8988T (cell line): ENCODE results near the gene ACVRL1.

Source experiments
- DNase-seq: peaks from one replicate; pipeline ENCODE4 v3.0.0; 2011

Gene ACVRL1

DNA sequence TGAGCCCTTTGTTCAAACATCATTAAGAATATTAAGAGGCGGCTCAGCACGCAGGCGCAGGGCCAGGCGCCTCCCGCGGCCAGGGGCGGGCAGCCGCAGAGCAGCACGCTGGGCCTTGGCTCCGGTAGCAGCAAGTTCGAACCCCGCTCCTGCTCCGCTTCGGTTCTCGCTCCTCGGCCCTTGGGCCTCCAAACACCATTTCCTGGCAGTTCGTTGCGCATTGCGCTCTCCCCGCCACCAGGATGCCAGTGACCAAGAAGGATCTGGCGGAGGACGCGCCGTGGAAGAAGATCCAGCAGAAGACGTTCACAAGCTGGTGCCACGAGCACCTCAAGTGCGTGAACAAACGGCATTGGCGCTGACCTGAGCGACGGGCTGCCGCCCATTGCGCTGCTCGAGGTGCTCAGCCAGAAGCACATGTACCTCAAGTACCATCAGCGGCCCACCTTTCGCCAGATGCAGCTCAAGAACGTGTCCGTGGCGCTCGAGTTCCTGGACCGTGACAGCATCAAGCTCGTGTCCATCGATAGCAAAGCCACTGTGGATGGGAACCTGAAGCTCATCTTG lies 6.9 kb upstream of the ACVRL1 start:
- DNase-seq: no peak

DNA sequence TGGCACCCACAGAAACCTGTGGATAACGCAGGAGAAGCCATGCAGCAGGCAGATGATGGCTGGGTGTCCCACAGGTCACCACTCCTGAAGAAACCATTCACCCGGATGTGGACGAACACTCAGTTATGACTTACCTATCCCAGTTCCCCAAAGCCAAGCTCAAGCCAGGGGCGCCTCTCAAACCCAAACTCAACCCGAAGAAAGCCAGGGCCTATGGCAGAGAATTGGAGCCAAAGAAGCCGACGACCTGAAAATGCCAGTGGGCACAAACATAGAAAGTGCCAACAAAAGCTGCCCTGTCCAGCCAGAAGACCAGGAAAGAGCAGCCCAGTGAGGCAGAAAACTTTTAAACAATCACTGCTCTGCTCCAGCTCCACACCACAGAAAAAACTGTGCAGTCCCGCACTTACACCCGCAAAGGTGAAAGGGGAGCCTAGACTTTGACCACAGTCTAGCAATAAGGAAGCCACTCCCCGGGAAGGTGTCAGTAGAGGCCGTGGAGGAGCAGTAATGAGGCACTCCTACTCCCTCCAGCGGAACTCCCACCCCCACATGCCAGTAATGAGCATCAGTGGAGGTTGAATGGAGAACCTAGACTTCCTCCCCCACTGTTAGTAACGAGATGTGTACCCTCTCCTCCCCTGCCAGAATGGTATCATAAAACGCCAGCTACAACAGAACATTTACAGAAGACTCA lies 6.0 kb upstream of the ACVRL1 start:
- no peak for DNase-seq

DNA sequence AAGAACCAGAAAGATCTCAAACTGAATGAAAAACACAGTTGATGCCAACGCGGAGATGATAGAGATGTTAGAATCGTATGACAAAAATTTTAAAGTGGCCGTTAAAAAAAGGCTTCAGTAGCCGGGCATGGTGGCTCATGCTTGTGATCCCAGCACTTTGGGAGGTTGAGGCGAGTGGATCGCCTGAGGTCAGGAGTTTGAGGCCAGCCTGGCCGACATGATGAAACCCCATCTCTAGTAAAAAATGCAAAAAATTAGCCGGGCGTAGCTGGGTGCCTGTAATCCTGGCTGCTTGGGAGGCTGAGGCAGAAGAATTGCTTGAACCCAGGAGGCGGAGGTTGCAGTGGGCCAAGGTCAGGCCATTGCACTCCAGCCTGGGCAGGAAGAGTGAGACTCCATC lies 5.4 kb upstream of the ACVRL1 start:
- DNase-seq: no peak

DNA sequence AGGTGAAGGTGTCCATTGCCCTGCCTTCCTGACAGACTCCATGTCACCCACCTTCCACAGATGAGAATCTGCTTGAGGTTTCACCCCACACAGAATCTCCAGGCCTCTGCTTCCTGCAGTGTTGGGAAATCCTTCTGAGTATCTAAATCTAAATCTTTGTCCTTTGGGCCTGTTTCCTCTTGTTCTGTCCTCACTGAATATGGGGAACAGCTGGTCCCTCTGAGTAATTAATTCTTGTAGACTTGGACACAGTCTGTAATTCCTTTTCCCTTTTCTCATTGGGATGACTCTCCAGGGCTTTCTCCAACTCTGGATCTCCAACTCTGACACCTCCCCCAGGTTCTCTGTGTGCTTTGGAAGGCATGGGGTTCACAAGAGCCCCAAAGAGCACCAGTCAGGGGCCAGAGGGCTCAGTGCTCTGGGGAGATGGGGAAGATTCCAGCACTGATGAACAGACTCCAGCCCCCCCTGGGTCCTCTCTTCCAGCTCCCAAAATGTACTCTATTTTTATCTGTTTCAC lies 2.3 kb upstream of the ACVRL1 start:
- no peak for DNase-seq

DNA sequence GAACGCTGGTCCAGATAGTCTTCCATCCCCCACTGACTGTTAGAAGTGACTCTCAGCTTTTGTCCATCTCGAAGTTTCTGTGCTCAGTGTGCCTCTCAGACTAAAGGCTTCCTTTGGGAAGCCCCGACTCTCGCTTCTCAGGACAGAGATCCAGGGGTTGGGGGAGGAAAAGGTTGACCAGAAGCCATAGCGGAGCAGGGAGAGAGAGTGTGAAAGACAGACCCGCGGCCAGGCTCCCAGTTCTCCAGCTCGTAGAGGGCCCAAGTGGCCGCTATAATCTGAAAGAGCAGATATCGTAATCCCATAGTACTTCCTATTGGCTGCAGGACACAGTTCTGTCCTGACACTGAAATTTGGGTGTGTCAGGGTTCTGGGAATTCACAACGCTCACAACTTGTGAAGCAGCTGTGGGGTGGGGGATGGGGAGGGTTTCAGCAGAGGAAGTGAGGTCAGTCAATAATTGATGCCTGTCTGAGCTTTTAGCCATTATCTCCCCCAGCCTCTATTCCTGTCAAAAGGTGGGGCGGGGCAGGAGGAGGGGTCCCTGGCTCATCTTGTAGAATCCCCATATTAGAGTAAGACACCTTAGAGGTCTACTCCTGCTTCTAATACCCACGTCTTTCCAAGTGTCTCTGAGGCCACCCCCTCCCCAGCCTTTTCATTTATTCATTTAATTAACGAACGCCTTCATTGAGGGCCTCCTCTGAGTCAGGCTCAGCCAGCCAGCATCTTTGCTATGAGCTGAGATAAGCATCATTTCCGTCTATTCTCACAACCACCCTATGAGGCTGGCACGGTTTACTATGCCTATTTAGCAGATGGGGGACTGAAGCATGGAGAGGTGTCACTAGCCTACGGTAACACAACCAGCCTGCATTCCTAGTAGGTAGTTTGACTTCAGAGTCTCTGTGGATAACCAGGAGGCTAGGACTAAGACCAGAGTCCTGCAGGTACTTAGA lies 1.6 kb upstream of the ACVRL1 start:
- DNase-seq: no peak

DNA sequence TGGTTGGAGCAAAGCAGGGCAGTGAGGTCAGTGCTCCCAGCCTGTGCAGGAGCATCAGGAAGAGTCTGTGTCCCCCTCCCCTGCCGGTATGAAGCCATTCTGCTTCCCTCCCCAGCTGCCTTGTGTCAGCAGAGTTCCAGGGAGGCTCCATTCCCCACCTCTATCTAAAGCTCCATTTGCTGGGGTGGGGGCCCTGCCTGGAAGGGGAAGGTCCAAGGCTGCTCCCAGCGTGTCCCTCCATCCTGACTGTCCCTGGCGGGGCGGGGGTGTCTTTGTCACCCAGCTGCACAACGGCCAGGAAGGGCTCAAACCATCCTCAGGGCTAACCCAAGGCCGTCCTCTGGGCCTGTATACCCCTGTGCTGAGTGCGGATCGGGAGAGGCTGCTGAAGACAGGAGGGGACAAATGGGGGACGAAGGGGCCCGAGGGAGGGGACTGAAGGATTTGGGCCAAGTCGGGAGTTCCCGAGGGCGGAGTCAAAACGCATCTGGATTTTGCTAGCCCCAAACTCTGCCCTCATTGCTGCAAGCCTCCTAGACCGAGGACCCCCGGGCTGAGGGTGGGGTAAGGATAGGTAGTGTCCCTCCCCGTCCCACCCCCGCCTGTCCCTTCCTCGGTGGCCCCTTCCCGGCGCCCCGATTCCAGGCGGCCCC lies 748 bp upstream of the ACVRL1 start:
- no peak for DNase-seq

DNA sequence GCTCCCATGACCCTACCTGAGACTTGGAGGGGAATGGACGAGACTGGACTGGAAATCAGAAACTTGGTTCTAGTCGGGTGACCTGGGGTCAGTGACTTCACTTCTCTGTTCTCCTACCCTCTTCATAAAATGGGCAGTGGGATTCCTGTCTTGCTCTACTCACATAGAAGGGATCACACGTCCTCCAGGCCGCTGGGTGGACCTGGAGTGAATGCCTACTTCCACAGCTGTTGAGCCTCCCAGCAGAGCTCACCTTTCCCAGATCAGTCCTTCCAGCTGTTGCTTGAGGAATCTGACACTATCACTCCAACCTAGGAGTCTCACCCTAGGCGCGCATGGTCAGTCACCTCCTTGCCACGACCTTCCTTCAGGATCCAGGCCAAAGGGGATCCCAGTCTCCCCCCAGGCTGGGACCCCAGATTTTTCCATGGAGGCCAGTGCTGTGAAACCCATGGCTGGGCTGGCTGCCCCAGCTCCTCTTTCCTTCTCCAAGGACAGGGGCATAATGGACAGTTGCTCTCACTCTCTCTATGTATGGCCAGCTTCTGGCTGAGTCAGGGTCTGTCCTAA lies 637 bp downstream of the ACVRL1 start:
- no peak for DNase-seq

DNA sequence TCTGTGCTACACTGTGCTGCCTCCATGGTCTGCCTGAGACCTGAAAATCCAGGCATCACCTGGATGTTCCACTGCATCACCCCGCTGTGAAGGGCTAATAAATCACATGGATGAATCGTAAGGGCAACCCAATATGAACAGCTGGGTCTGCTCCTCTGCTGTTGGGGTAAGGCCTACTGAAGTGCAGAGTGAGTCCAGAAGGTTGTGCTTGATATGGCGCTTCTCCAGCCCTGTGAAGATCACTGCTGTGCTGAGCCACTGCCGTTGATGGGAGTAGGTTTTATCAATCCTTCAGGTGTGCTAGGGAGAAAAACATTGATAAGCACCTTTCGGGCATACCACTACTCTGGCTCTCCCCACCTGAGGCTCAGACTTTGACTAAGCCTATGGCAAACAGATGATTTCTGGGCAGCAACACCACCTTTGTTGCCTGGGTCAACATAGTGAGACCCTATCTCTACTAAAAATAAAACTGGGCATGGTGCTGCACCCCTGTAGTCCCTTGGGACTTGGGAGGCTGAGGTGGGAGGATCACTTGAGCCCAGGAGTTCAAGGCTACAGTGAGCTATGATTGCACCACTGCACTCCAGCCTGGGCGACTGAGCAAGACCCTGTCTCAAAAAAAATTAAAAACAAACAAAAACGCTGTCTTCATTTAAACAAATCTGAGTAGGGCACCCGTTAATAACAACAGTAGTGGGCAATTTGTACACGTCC lies 1.7 kb downstream of the ACVRL1 start:
- DNase-seq: no peak

DNA sequence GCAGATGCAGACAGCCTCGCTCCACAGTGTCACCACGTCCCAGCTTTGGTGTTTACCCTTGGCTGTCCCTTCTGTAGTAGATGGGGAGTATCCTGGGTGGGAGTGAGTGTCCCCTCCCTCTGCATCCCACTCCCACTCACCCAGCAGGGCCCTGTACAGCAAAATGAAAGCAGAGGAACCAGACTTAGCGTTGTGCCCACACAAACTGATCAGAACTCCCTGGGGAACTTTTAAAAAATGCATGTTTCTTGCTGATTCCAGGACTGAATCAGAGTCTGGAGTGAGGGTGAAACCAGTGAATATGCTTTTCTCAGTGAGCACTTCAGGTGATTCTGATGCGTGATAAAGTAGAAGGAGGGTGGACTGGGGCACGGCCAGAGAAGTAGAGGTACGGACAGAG lies 2.9 kb downstream of the ACVRL1 start:
- DNase-seq: no peak

DNA sequence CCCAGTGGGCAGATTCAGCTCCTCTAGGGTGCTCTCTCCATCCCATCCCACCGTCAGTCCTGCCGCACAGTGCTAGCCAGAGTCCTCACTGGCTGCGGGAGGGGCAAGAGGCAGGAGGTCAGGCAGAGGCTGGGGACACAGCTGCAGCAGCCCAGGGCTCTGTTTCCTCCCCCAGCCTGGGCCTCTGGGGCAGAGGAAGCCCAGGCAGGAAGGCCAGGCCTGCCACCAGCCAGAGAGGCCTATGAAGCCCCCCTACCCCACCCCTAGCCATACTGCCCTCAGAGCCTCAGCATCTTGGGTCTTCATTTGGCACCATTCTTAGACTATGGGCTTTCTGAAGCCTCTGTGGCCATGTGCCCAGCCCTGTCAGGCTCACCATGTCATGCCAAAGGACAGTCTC lies 3.4 kb downstream of the ACVRL1 start:
- no peak for DNase-seq

DNA sequence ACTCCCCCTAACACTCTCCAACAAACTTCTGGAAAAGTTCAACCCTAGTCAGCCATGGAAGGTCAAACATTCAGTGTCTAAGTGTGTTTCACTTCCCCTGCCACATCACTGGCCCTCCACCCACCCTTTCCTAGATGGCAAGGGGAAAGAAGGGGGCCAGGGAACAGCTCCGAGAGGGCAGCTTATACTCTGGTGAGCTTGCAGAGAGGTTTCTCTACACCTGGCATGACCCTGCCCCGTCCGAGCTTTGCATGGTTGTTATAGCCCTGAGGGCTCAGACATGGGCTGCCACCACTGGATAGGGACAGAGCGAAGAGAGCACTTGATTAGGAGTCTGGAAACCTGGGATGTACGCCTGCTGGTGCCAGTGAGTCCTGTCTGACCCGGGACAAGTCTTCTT lies 4.0 kb downstream of the ACVRL1 start:
- DNase-seq: no peak

DNA sequence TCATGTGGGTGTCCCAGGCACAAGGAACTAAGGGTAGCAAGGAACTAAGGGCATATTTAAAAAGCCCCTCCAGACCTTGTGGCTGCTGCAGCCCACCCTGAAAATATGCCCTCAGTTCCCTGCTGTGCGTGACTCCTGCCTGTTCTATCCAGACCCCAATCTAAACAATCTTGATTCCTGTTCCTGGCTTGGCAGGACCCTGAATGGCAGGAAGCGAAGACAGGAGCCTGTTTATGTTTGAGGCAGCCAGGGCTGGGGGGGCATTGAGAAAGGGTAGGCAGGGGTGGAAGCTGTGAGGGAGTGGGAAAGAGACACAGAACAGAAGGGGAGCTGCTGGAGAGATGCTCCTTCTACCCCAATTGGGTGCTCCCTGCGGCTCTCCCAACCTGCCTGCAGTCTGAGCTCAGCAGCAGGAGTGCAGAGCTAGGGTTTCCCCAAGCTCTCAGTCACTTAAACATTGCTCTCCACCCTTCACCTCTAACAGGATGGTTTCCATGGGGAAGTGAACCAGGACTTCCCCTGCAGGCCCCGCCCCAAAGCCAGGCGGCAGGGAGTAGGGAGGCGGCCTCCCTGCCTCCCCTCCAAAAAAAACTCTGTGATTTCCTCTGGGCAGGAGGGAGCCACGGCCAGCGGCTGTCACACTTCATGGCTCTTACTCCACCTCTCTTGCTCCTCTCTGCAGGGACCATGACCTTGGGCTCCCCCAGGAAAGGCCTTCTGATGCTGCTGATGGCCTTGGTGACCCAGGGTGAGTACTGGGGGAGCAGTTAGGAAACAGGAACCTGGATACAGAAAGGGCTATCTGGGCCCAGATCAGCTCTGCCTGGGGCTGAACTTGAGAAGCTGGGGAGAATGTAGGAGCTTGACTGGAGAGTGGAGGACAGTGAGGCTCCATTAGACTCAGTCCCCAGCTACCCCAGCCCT lies 4.7 kb downstream of the ACVRL1 start:
- no peak for DNase-seq

DNA sequence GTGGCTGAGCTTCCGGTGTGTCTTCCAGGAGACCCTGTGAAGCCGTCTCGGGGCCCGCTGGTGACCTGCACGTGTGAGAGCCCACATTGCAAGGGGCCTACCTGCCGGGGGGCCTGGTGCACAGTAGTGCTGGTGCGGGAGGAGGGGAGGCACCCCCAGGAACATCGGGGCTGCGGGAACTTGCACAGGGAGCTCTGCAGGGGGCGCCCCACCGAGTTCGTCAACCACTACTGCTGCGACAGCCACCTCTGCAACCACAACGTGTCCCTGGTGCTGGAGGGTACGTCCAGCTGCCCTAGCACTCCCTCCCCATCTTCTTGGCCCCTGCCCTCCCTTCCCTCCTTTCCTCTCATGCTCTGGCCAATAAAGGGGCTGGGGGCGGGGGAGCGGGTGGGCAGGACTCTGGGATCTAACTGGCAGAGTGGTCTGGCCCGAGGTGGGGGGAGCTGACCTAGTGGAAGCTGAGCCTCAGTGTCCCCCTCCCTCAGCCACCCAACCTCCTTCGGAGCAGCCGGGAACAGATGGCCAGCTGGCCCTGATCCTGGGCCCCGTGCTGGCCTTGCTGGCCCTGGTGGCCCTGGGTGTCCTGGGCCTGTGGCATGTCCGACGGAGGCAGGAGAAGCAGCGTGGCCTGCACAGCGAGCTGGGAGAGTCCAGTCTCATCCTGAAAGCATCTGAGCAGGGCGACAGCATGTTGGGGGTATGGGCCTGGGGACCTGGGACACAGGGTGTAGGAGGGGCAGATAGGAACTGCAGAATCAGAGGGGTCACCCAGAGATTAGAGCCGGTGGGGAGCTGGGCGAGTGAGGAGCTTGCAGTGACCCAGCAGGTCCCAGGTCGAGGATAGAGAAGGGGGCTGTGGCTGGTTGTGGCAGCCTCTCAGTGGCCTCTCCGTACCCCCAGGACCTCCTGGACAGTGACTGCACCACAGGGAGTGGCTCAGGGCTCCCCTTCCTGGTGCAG lies 6.0 kb downstream of the ACVRL1 start:
- no peak for DNase-seq

DNA sequence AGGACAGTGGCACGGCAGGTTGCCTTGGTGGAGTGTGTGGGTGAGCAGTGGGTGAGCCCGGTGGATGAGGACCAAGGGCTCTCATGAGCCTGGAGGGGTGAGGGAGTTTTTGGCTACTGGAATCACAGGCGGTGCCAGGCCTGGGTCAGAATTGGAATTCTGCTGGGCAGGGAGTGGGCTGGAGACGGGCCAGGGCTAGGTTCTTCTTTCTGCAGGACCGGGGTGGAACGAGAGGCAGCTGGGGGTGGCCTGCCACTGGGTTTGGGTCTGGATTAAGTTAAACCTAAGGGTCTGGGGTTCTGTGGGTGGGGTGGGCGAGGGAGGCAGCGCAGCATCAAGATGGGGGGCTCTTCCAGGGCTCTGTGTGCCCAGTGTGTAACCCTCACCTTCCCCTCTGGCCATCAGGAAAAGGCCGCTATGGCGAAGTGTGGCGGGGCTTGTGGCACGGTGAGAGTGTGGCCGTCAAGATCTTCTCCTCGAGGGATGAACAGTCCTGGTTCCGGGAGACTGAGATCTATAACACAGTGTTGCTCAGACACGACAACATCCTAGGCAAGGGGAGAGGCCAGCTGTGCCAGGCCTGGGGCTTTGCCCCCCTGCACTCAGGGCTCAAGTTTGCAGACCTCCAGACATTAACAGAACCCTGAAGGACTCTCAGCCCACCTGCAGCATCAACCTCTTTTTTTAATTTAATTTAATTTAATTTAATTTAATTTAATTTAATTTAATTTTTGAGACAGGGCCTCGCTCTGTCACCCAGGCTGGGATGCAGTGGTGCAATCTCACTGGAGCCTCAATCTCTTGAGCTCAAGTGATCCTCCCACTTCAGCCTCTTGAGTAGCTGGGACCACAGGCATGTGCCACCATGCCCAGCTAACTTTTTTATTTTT lies 7.0 kb downstream of the ACVRL1 start:
- DNase-seq: no peak

DNA sequence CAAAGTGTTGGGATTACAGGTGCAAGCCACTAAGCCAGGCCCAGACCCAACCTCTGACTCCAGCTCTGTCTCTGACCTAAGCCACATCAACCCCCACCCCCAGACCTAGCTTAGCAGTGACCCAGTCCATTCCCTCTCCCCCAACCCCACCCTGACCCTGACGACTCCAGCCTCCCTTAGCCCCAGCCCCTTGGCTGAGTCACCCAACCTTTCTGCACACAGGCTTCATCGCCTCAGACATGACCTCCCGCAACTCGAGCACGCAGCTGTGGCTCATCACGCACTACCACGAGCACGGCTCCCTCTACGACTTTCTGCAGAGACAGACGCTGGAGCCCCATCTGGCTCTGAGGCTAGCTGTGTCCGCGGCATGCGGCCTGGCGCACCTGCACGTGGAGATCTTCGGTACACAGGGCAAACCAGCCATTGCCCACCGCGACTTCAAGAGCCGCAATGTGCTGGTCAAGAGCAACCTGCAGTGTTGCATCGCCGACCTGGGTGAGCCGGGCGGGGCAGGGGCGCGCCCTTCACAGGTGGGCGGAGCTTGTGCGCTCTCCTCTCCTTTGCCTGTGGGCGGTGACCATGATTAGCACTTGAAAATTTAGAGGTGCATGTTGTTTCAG lies 7.8 kb downstream of the ACVRL1 start:
- DNase-seq: no peak

DNA sequence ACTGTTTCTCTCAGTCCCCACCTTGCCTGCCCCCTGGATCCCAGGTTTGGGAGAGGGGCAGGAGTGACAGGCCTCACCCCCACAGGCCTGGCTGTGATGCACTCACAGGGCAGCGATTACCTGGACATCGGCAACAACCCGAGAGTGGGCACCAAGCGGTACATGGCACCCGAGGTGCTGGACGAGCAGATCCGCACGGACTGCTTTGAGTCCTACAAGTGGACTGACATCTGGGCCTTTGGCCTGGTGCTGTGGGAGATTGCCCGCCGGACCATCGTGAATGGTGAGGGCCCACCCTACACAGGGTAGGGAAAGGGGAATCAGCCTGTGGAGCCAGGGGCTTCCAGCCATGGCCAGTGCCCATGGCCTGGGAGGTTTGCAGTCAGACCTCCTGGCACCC lies 8.6 kb downstream of the ACVRL1 start:
- DNase-seq: no peak

DNA sequence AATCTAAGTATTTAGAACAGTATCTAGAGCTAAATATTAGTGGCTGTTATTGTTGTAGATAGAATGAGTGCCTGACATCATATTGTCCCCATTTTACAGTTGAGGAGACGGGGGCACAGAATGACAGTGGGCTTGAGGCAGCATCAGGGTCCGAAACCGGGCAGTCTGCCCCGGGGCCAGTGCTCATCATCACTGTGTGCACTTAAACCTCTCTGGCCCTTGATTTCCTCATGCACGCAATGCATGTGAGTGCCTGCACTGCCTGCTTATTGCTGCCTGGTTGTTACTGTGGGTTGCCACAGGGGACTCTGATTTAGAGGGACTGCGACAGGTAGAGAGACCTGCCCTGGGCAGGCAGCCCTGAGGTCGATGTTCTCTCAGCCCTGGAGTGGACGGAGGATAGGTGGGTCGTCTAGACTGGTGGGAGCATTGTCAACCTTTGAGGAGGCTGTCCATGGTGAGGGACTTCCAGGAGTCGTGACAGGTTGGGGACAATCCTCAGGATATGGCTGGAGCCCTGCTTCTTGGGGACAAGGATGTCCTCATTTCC lies 9.8 kb downstream of the ACVRL1 start:
- no peak for DNase-seq
